ENCODE measurements around the gene CNPY4. TPM values are rescaled to one million over a fixed set of nuclear protein-coding genes. Genes with fewer than 3 reads are reported as not detected.

Gene CNPY4
- total and polyA plus RNA-seq, 2 donors, result 19.0 to 27.9 TPM

GRCh38 chr7:100089458-100090196 lies 29.8 kb upstream of the CNPY4 start:
- H3K4me1 ChIP-seq (ENCODE audit: control insufficient read depth in 2 of 2, insufficient read depth in 2 of 2, low read length in 2 of 2), result peaks cover 14 to 17% of the 10 kb centered on the region in 2 donors
- peaks cover 0 to 4% of the 10 kb centered on the region in 2 donors for H3K9me3 ChIP-seq (ENCODE audit: control insufficient read depth in 2 of 2, insufficient read depth in 1 of 2, low read length in 1 of 2)
- H3K27me3 ChIP-seq (ENCODE audit: control insufficient read depth in 2 of 2, insufficient read depth in 1 of 2, low read length in 1 of 2), result peaks cover 0 to 5% of the 10 kb centered on the region in 2 donors
- peaks cover 41 to 44% of the 10 kb centered on the region in 2 donors for H3K36me3 ChIP-seq (ENCODE audit: control insufficient read depth in 2 of 2, insufficient read depth in 2 of 2, low read length in 1 of 2)
- peak overlapping the region; percentile 90 to 99 for H3K4me3 ChIP-seq (ENCODE audit: low read length in 2 of 2)
- WGBS, result 67% methylated on average over 7 of the region's 7 CpGs
- no peak for DNase-seq (ENCODE audit: low read depth in 6 of 9, low spot score in 9 of 9)
- H3K27ac ChIP-seq (ENCODE audit: low read depth in 1 of 2, low read length in 1 of 2), result peak overlapping the region; percentile 84 to 93

- Histone ChIP-seq H3K36me3 (ENCODE audit: control insufficient read depth in 2 of 2, insufficient read depth in 2 of 2, low read length in 1 of 2) (peaks cover 51 to 55% of the 10 kb centered on the region in 2 donors), H3K27me3 (ENCODE audit: control insufficient read depth in 2 of 2, insufficient read depth in 1 of 2, low read length in 1 of 2) (peaks cover 0 to 1% of the 10 kb centered on the region in 2 donors), H3K27ac (ENCODE audit: low read depth in 1 of 2, low read length in 1 of 2) (no peak overlapping the region), H3K4me1 (ENCODE audit: control insufficient read depth in 2 of 2, insufficient read depth in 2 of 2, low read length in 2 of 2) (peaks cover 14 to 17% of the 10 kb centered on the region in 2 donors), H3K4me3 (ENCODE audit: low read length in 2 of 2) (no peak overlapping the region), H3K9me3 (ENCODE audit: control insufficient read depth in 2 of 2, insufficient read depth in 1 of 2, low read length in 1 of 2) (peaks cover 0 to 4% of the 10 kb centered on the region in 2 donors)
- no peak for DNase-seq (ENCODE audit: low read depth in 6 of 9, low spot score in 9 of 9)
- WGBS, result 97% methylated on average over 14 of the region's 14 CpGs
Measured at GRCh38 chr7:100090527-100091410, 28.7 kb upstream of the CNPY4 start.

GRCh38 chr7:100091411-100092181 lies 27.8 kb upstream of the CNPY4 start:
- Histone ChIP-seq H3K4me3 (ENCODE audit: low read length in 2 of 2) (no peak overlapping the region), H3K27ac (ENCODE audit: low read depth in 1 of 2, low read length in 1 of 2) (no peak overlapping the region), H3K4me1 (ENCODE audit: control insufficient read depth in 2 of 2, insufficient read depth in 2 of 2, low read length in 2 of 2) (peaks cover 14 to 17% of the 10 kb centered on the region in 2 donors), H3K9me3 (ENCODE audit: control insufficient read depth in 2 of 2, insufficient read depth in 1 of 2, low read length in 1 of 2) (peaks cover 0 to 8% of the 10 kb centered on the region in 2 donors), H3K27me3 (ENCODE audit: control insufficient read depth in 2 of 2, insufficient read depth in 1 of 2, low read length in 1 of 2) (no peaks in the 10 kb centered on the region), H3K36me3 (ENCODE audit: control insufficient read depth in 2 of 2, insufficient read depth in 2 of 2, low read length in 1 of 2) (peaks cover 59 to 63% of the 10 kb centered on the region in 2 donors)
- DNase-seq (ENCODE audit: low read depth in 6 of 9, low spot score in 9 of 9), result no peak
- 93% methylated on average over 19 of the region's 19 CpGs for WGBS

- no peak overlapping the region for H3K27ac ChIP-seq (ENCODE audit: low read depth in 1 of 2, low read length in 1 of 2)
- WGBS, result 93% methylated on average over 8 of the region's 8 CpGs
Measured at GRCh38 chr7:100093054-100093453, 26.4 kb upstream of the CNPY4 start.

GRCh38 chr7:100093498-100093897 lies 25.9 kb upstream of the CNPY4 start:
- Histone ChIP-seq H3K27ac (ENCODE audit: low read depth in 1 of 2, low read length in 1 of 2) (no peak overlapping the region), H3K4me3 (ENCODE audit: low read length in 2 of 2) (no peak overlapping the region), H3K27me3 (ENCODE audit: control insufficient read depth in 2 of 2, insufficient read depth in 1 of 2, low read length in 1 of 2) (no peaks in the 10 kb centered on the region), H3K4me1 (ENCODE audit: control insufficient read depth in 2 of 2, insufficient read depth in 2 of 2, low read length in 2 of 2) (peaks cover 7 to 16% of the 10 kb centered on the region in 2 donors), H3K36me3 (ENCODE audit: control insufficient read depth in 2 of 2, insufficient read depth in 2 of 2, low read length in 1 of 2) (peaks cover 75 to 80% of the 10 kb centered on the region in 2 donors), H3K9me3 (ENCODE audit: control insufficient read depth in 2 of 2, insufficient read depth in 1 of 2, low read length in 1 of 2) (peaks cover 0 to 4% of the 10 kb centered on the region in 2 donors)
- 93% methylated on average over 13 of the region's 13 CpGs for WGBS
- DNase-seq (ENCODE audit: low read depth in 6 of 9, low spot score in 9 of 9), result no peak

More at GRCh38 chr7:100093054-100093453, 26.4 kb upstream of the CNPY4 start:
- Histone ChIP-seq H3K27me3 (ENCODE audit: control insufficient read depth in 2 of 2, insufficient read depth in 1 of 2, low read length in 1 of 2) (no peaks in the 10 kb centered on the region), H3K4me3 (ENCODE audit: low read length in 2 of 2) (no peak overlapping the region), H3K36me3 (ENCODE audit: control insufficient read depth in 2 of 2, insufficient read depth in 2 of 2, low read length in 1 of 2) (peaks cover 70 to 76% of the 10 kb centered on the region in 2 donors), H3K9me3 (ENCODE audit: control insufficient read depth in 2 of 2, insufficient read depth in 1 of 2, low read length in 1 of 2) (peaks cover 0 to 8% of the 10 kb centered on the region in 2 donors), H3K4me1 (ENCODE audit: control insufficient read depth in 2 of 2, insufficient read depth in 2 of 2, low read length in 2 of 2) (peaks cover 11 to 17% of the 10 kb centered on the region in 2 donors)
- DNase-seq (ENCODE audit: low read depth in 6 of 9, low spot score in 9 of 9), result no peak

- H3K27ac ChIP-seq (ENCODE audit: low read depth in 1 of 2, low read length in 1 of 2), result no peak overlapping the region
- peaks cover 80 to 85% of the 10 kb centered on the region in 2 donors for H3K36me3 ChIP-seq (ENCODE audit: control insufficient read depth in 2 of 2, insufficient read depth in 2 of 2, low read length in 1 of 2)
- H3K4me3 ChIP-seq (ENCODE audit: low read length in 2 of 2), result no peak overlapping the region
- DNase-seq (ENCODE audit: low read depth in 6 of 9, low spot score in 9 of 9), result no peak
- H3K27me3 ChIP-seq (ENCODE audit: control insufficient read depth in 2 of 2, insufficient read depth in 1 of 2, low read length in 1 of 2), result no peaks in the 10 kb centered on the region
- peaks cover 0 to 4% of the 10 kb centered on the region in 2 donors for H3K9me3 ChIP-seq (ENCODE audit: control insufficient read depth in 2 of 2, insufficient read depth in 1 of 2, low read length in 1 of 2)
- H3K4me1 ChIP-seq (ENCODE audit: control insufficient read depth in 2 of 2, insufficient read depth in 2 of 2, low read length in 2 of 2), result peaks cover 7 to 16% of the 10 kb centered on the region in 2 donors
- 97% methylated on average over 16 of the region's 16 CpGs for WGBS
Measured at GRCh38 chr7:100093925-100094486, 25.4 kb upstream of the CNPY4 start.

GRCh38 chr7:100095289-100095688 lies 24.1 kb upstream of the CNPY4 start:
- 96% methylated on average over 9 of the region's 9 CpGs for WGBS
- Histone ChIP-seq H3K27ac (ENCODE audit: low read depth in 1 of 2, low read length in 1 of 2) (no peak overlapping the region), H3K4me3 (ENCODE audit: low read length in 2 of 2) (no peak overlapping the region), H3K36me3 (ENCODE audit: control insufficient read depth in 2 of 2, insufficient read depth in 2 of 2, low read length in 1 of 2) (peaks cover 86 to 96% of the 10 kb centered on the region in 2 donors), H3K27me3 (ENCODE audit: control insufficient read depth in 2 of 2, insufficient read depth in 1 of 2, low read length in 1 of 2) (no peaks in the 10 kb centered on the region), H3K9me3 (ENCODE audit: control insufficient read depth in 2 of 2, insufficient read depth in 1 of 2, low read length in 1 of 2) (peaks cover 0 to 4% of the 10 kb centered on the region in 2 donors), H3K4me1 (ENCODE audit: control insufficient read depth in 2 of 2, insufficient read depth in 2 of 2, low read length in 2 of 2) (peaks cover 9 to 17% of the 10 kb centered on the region in 2 donors)
- no peak for DNase-seq (ENCODE audit: low read depth in 6 of 9, low spot score in 9 of 9)

GRCh38 chr7:100095704-100096103 lies 23.7 kb upstream of the CNPY4 start:
- peaks cover 0 to 7% of the 10 kb centered on the region in 2 donors for H3K9me3 ChIP-seq (ENCODE audit: control insufficient read depth in 2 of 2, insufficient read depth in 1 of 2, low read length in 1 of 2)
- H3K27ac ChIP-seq (ENCODE audit: low read depth in 1 of 2, low read length in 1 of 2), result no peak overlapping the region
- peaks cover 82 to 94% of the 10 kb centered on the region in 2 donors for H3K36me3 ChIP-seq (ENCODE audit: control insufficient read depth in 2 of 2, insufficient read depth in 2 of 2, low read length in 1 of 2)
- H3K4me3 ChIP-seq (ENCODE audit: low read length in 2 of 2), result no peak overlapping the region
- 98% methylated on average over 17 of the region's 17 CpGs for WGBS
- H3K27me3 ChIP-seq (ENCODE audit: control insufficient read depth in 2 of 2, insufficient read depth in 1 of 2, low read length in 1 of 2), result no peaks in the 10 kb centered on the region
- no peak for DNase-seq (ENCODE audit: low read depth in 6 of 9, low spot score in 9 of 9)
- peaks cover 9 to 17% of the 10 kb centered on the region in 2 donors for H3K4me1 ChIP-seq (ENCODE audit: control insufficient read depth in 2 of 2, insufficient read depth in 2 of 2, low read length in 2 of 2)
